Posterior vena cava (tissue), 2 donors: ENCODE results near the gene HM13. TPM values are rescaled to one million over a fixed set of nuclear protein-coding genes. Genes with fewer than 3 reads are reported as not detected.

Source experiments
- microRNA-seq, 2 donors: library from miRNA; unstranded; fragments of <30 nt; microRNA quantifications; one replicate each; pipeline ENCODE4 v1.2.0, GENCODE V29; 2020 to 2021; ENCODE audit warnings: borderline microRNAs expressed in 2 of 2
- total RNA-seq, 2 donors: library from RNA; stranded (reverse); fragmentation: NEBNext Ultra II Directional; extraction: Animal tissue kit (Norgen Biotek cat#: 25700); gene quantifications; one replicate each; pipeline ENCODE4 v1.2.1, GENCODE V29; 2021
- donor health status: DM: yes; HTN: yes; CAD: no.
- donor health status: DM: yes; HTN: yes; CAD: no.

Gene HM13
- total RNA-seq, 2 donors from 2014 or later: 118 TPM

Small RNAs within 50 kb of the gene (microRNA-seq; reads per million reads assigned to microRNA genes)
- gene MIR3193: 0 reads per million in 2 donors

Other genes with a start within 250 kb of the HM13 start
- gene DEFB116, start 205.9 kb upstream of the HM13 start, total RNA-seq: not detected
- gene DEFB118, start 145.8 kb upstream of the HM13 start, total RNA-seq: not detected
- gene DEFB119, start 123.9 kb upstream of the HM13 start, total RNA-seq: not detected
- gene DEFB121, start 108.2 kb upstream of the HM13 start, total RNA-seq: not detected
- not detected for gene DEFB123, start 73.8 kb upstream of the HM13 start, total RNA-seq
- 1 to 10 TPM in 1 of 2 donors, under 1 TPM in 1; 0.76 to 2.9 TPM for gene DEFB124, start 39.3 kb upstream of the HM13 start, total RNA-seq
- gene REM1, start 39.2 kb upstream of the HM13 start, total RNA-seq: 1 to 10 TPM; 5.2 to 6.7 TPM
- gene ID1, start 90.8 kb downstream of the HM13 start, total RNA-seq: 100 to 1,000 TPM; 117 to 145 TPM
- 1 to 10 TPM; 2.5 to 6.5 TPM for gene COX4I2, start 123.5 kb downstream of the HM13 start, total RNA-seq
- 10 to 100 TPM; 65.4 to 76.0 TPM for gene BCL2L1, start 208.4 kb downstream of the HM13 start, total RNA-seq
- under 1 TPM; 0.76 to 0.88 TPM for gene TPX2, start 224.8 kb downstream of the HM13 start, total RNA-seq